K562 (cell line): ENCODE measurements around the gene TFEC. TPM values are rescaled to one million over a fixed set of nuclear protein-coding genes. Genes with fewer than 3 reads are reported as not detected.
"Not testable (repeated sequence)": the region's sequence is repeated elsewhere in the genome, so short reads cannot be mapped to it uniquely, and the experiment has no call there.

Source experiments
- ATAC-seq: fragments of 200-7000 bp; cut with Tn5 transposase; 3 replicates; pipeline ENCODE4 v1.9.1; 2020; ENCODE audit warnings: moderate library complexity
- BruUV-seq: library from RNA; stranded (reverse); fragments of 400-500 nt; replicated peaks from 2 replicates; lab custom pipeline; 2021; lab: Mats Ljungman, UMichigan
- CTCF ChIA-PET: fragments of 300-600 bp; formaldehyde crosslinking; extraction: SDS; loops from one replicate; lab custom pipeline; 2021; ENCODE audit warnings: low intra/inter-chr PET ratio; lab: Yijun Ruan, JAX
- POLR2A ChIA-PET: fragments of 300-600, 350-650 bp; sonication (Branson Sonifier 250); formaldehyde crosslinking; extraction: SDS; loops from one replicate; lab custom pipeline; 2021; ENCODE audit warnings: antibody characterized with exemption, inconsistent platforms; lab: Yijun Ruan, JAX
- DNase-seq, 4 experiments: peaks; one replicate each; pipeline versions ENCODE4 v3.0.0 to v3.0.0-alpha.2; 2011 to 2018; ENCODE audit warnings: low spot score in 3 of 4, mixed read lengths in 3 of 4; ENCODE audit errors: extremely low read depth in 1 of 4
- FAIRE-seq: peaks from 2 replicates; lab custom pipeline; 2011; peaks lifted over from hg19 to GRCh38; lab: Jason Lieb, UNC
- H2AFZ ChIP-seq: 2 replicates; pipeline ENCODE4 v1.6.0; 2011; ENCODE audit warnings: low read depth, low read length, control low read depth, inconsistent platforms
- H3K27ac ChIP-seq: fragments of 200-600 bp; 3 replicates; pipeline ENCODE4 v1.8.0; 2011; ENCODE audit warnings: low read depth, mild to moderate bottlenecking, control low read depth, inconsistent platforms, low read length, moderate library complexity, mixed read lengths; ENCODE audit errors: extremely low read depth
- H3K27me3 ChIP-seq, 2 experiments: fragments of 300-600 bp in 1 of 2; 2 replicates in 1 of 2; 3 replicates in 1 of 2; pipeline versions ENCODE4 v1.6.0 to v1.8.0; 2011; ENCODE audit warnings: inconsistent platforms in 2 of 2, low read length in 2 of 2, mild to moderate bottlenecking in 1 of 2, mixed read lengths in 1 of 2, moderate library complexity in 1 of 2; ENCODE audit not compliant: control insufficient read depth in 2 of 2, insufficient read depth in 2 of 2
- H3K36me3 ChIP-seq: fragments of 300-600 bp; 3 replicates; pipeline ENCODE4 v1.8.0; 2011; ENCODE audit warnings: mild to moderate bottlenecking, low read length, inconsistent platforms; ENCODE audit not compliant: control insufficient read depth, insufficient read depth
- H3K4me1 ChIP-seq, 2 experiments: fragments of 200-600 bp in 1 of 2; replicated peaks in 1 of 2; 2 replicates in 1 of 2; 3 replicates in 1 of 2; pipeline versions ENCODE4 v1.5.1 to v1.8.0; 2011; ENCODE audit warnings: inconsistent platforms in 2 of 2, low read length in 2 of 2, mild to moderate bottlenecking in 1 of 2, mixed read lengths in 1 of 2, moderate library complexity in 1 of 2; ENCODE audit not compliant: control insufficient read depth in 2 of 2, insufficient read depth in 2 of 2
- H3K4me2 ChIP-seq: 2 replicates; pipeline ENCODE4 v1.6.1; 2011; ENCODE audit warnings: low read length, control low read depth, inconsistent platforms, mixed read lengths; ENCODE audit not compliant: insufficient read depth
- H3K4me3 ChIP-seq: fragments of 200-600 bp; sonication (generic), shearing (Covaris generic); 2 replicates; pipeline ENCODE4 v1.5.1; 2016; ENCODE audit warnings: control low read depth, inconsistent platforms
- H3K79me2 ChIP-seq: fragments of 200-600 bp; 3 replicates; pipeline ENCODE4 v1.8.0; 2011; ENCODE audit warnings: low read length, inconsistent platforms; ENCODE audit not compliant: control insufficient read depth, insufficient read depth
- H3K9ac ChIP-seq, 2 experiments: 2 replicates each; pipeline versions ENCODE4 v1.6.0 to v1.6.1; 2011; ENCODE audit warnings: low read depth in 2 of 2, low read length in 2 of 2, control low read depth in 1 of 2, inconsistent platforms in 1 of 2, mild to moderate bottlenecking in 1 of 2, mixed read lengths in 1 of 2; ENCODE audit not compliant: insufficient read depth in 1 of 2
- H3K9me1 ChIP-seq: one replicate; pipeline ENCODE4 v1.6.0; 2011; ENCODE audit warnings: inconsistent platforms, mild to moderate bottlenecking, low read length, moderate library complexity; ENCODE audit not compliant: control insufficient read depth, insufficient read depth
- H3K9me3 ChIP-seq: replicated peaks from 2 replicates; pipeline ENCODE4 v1.5.1; 2011; ENCODE audit warnings: low read depth, low read length, inconsistent platforms; ENCODE audit not compliant: control insufficient read depth, insufficient read depth
- H4K20me1 ChIP-seq: replicated peaks from 2 replicates; pipeline ENCODE4 v1.6.1; 2011; ENCODE audit warnings: low read length, inconsistent platforms, mixed read lengths; ENCODE audit not compliant: control insufficient read depth, insufficient read depth
- ARHGAP35 ChIP-seq: fragments of 450-650 bp; IDR thresholded peaks from 2 replicates; pipeline ENCODE4 v1.6.1; 2018; ENCODE audit not compliant: partially characterized antibody
- FOSL1 ChIP-seq: fragments of 200-800 bp; sonication (Bioruptor generic); conservative IDR thresholded peaks from 2 replicates; pipeline ENCODE4 v1.6.1; 2016; ENCODE audit warnings: missing genetic modification characterization, missing compliant biosample characterization
- HMBOX1 ChIP-seq: sonication (generic); IDR thresholded peaks from 2 replicates; pipeline ENCODE4 v1.6.1; 2016
- HNRNPUL1 ChIP-seq: fragments of 200-400 bp; formaldehyde crosslinking; IDR thresholded peaks from 2 replicates; pipeline ENCODE4 v1.6.1; 2017; ENCODE audit warnings: low read length
- MITF ChIP-seq: IDR thresholded peaks from 2 replicates; pipeline ENCODE4 v1.6.1; 2014; ENCODE audit warnings: antibody characterized with exemption
- PRPF4 ChIP-seq: fragments of 200-400 bp; formaldehyde crosslinking; IDR thresholded peaks from one replicate; pipeline ENCODE4 v1.6.1; 2017; ENCODE audit warnings: low read length, low read depth, mild to moderate bottlenecking; ENCODE audit not compliant: insufficient read depth, poor library complexity, severe bottlenecking
- RBM34 ChIP-seq: fragments of 200-400 bp; formaldehyde crosslinking; IDR thresholded peaks from 2 replicates; pipeline ENCODE4 v1.6.1; 2018; ENCODE audit warnings: low read length, borderline replicate concordance; ENCODE audit not compliant: insufficient read depth
- SAFB ChIP-seq: fragments of 200-400 bp; formaldehyde crosslinking; IDR thresholded peaks from 2 replicates; pipeline ENCODE4 v1.6.1; 2017; ENCODE audit warnings: low read depth, low read length, borderline replicate concordance
- TAF1 ChIP-seq: IDR thresholded peaks from 2 replicates; pipeline ENCODE4 v1.6.1; 2011; ENCODE audit warnings: mild to moderate bottlenecking, low read length, moderate library complexity; ENCODE audit not compliant: insufficient read depth, control insufficient read depth, severe bottlenecking; ENCODE audit errors: extremely low read depth
- TFE3 ChIP-seq: fragments of 450-650 bp; formaldehyde crosslinking; IDR thresholded peaks from 2 replicates; pipeline ENCODE4 v1.4.0; 2020; ENCODE audit warnings: mild to moderate bottlenecking, mixed read lengths
- XRCC3 ChIP-seq: fragments of 450-650 bp; IDR thresholded peaks from 2 replicates; pipeline ENCODE4 v1.6.1; 2017; ENCODE audit warnings: mild to moderate bottlenecking, moderate library complexity
- ZNF24 ChIP-seq: fragments of 450-650 bp; IDR thresholded peaks from 2 replicates; pipeline ENCODE4 v1.6.1; 2016
- ZNF76 ChIP-seq: fragments of 250-450 bp; sonication (Bioruptor Pico); IDR thresholded peaks from 2 replicates; pipeline ENCODE4 v1.4.0; 2020; ENCODE audit warnings: mild to moderate bottlenecking, moderate library complexity, borderline replicate concordance
- WGBS: fragments of 100-300 bp; shearing (Covaris generic); methylation state at CpG from one replicate; pipeline ENCODE4 v1.1.6; 2016; ENCODE audit warnings: low coverage, mixed read lengths; ENCODE audit not compliant: insufficient coverage; ENCODE audit errors: missing lambda C conversion rate; 5-methylcytosine and 5-hydroxymethylcytosine counted together
- in situ Hi-C: fragments of 300-500 bp; cut with MboI; formaldehyde crosslinking; loops from 4 replicates; pipeline ENCODE4 v1.15.0; 2018; ENCODE audit warnings: inconsistent platforms, mixed read lengths
- intact Hi-C: fragments of 100-400 bp; cut with micrococcal nuclease; formaldehyde crosslinking; loops from 2 replicates; pipeline ENCODE4 v1.14.2; 2022
- polyA plus RNA-seq, 8 experiments: library from polyadenylated mRNA; depleted of rRNA in 4 of 8; stranded (reverse) in 5 of 8; unstranded in 3 of 8; fragments of >200 nt; fragmentation: Nextera tagmentation in 2 of 8; fragmentation: Illumina TruSeq in 1 of 8; extraction: Ambion mirVana in 2 of 8; extraction: Trizol in 1 of 8; gene quantifications; 2 replicates each; pipeline versions ENCODE4 v1.2.1 to v1.2.3, GENCODE V29; 2011 to 2014; ENCODE audit warnings: inconsistent platforms in 1 of 8, missing spikeins in 1 of 8
- total RNA-seq, 7 experiments: library from RNA; depleted of rRNA in 6 of 7; stranded (reverse); fragments of >200 nt in 6 of 7; fragmentation: Illumina TruSeq in 2 of 7; extraction: Trizol in 2 of 7; gene quantifications; 2 replicates each; pipeline versions ENCODE4 v1.2.1 to v1.2.3, GENCODE V29; 2011 to 2021; ENCODE audit warnings: low replicate concordance in 1 of 7

Gene TFEC
- total and polyA plus RNA-seq, 9 of the 15 experiments (the other 6 are each of a cell fraction or from before 2014, with no cell fraction given): 0.01 TPM; not detected in 8

GRCh38 chr7:116004762-116005161 is 25.8 kb downstream of the TFEC start:
- H3K27me3 ChIP-seq, H3K4me2 ChIP-seq, H4K20me1 ChIP-seq, H3K4me1 ChIP-seq, H3K27ac ChIP-seq, H3K79me2 ChIP-seq, POLR2A ChIA-PET, intact Hi-C loops, H3K9ac ChIP-seq, FAIRE-seq, H3K9me3 ChIP-seq, H3K4me3 ChIP-seq, H3K9me1 ChIP-seq, H2AFZ ChIP-seq, BruUV-seq, H3K36me3 ChIP-seq, DNase-seq, ATAC-seq, in situ Hi-C loops: not testable (repeated sequence)
- WGBS: 0% methylated on average over 2 of the region's 2 CpGs
- CTCF ChIA-PET: interaction anchor here (0.6 kb wide), 1 partner anchor 696 kb away, joined by 3 read pairs; no protein-coding TSS in a partner anchor

- BruUV-seq: no TSS peak
- TF ChIP-seq MITF (no peak), ZNF76 (CRISPR knock-in tag) (no peak), TFE3 (no peak), XRCC3 (no peak), ZNF24 (no peak), HNRNPUL1 (no peak), SAFB (no peak), FOSL1 (tag) (no peak), HMBOX1 (no peak), TAF1 (no peak), PRPF4 (no peak), ARHGAP35 (no peak), RBM34 (no peak)
These were observed 33.3 kb downstream of the TFEC start for GRCh38 chr7:115997221-115997620.

More at GRCh38 chr7:115997221-115997620, 33.3 kb downstream of the TFEC start:
- H3K27ac ChIP-seq: no peak overlapping the region
- WGBS: 1% methylated on average over 4 of the region's 4 CpGs
- no peak overlapping the region for H3K4me3 ChIP-seq
- no peaks in the 10 kb centered on the region for H3K36me3 ChIP-seq
- ChIA-PET POLR2A (no interaction called here), CTCF (no interaction called here)
- FAIRE-seq (no peak), DNase-seq (no peak), ATAC-seq (no peak)
- no peak overlapping the region for H3K4me2 ChIP-seq
- in situ Hi-C loops: no loop called here
- H4K20me1 ChIP-seq: no peaks in the 10 kb centered on the region
- H3K79me2 ChIP-seq: no peaks in the 10 kb centered on the region
- H3K9me1 ChIP-seq: no peaks in the 10 kb centered on the region
- H2AFZ ChIP-seq: no peak overlapping the region
- no peak overlapping the region for H3K9ac ChIP-seq
- H3K9me3 ChIP-seq: peaks cover 6% of the 10 kb centered on the region; the same call in 1 of the 2 replicates
- intact Hi-C loops: no loop called here
- H3K27me3 ChIP-seq: no peaks in the 10 kb centered on the region
- H3K4me1 ChIP-seq: no peaks in the 10 kb centered on the region
